NCI-H748 treated with DMSO at 0.1 percent for 48 hours (cell line): ENCODE data around the gene FBXO28.
"Not testable (repeated sequence)": the region's sequence is repeated elsewhere in the genome, so short reads cannot be mapped to it uniquely, and the experiment has no call there.

Experiments used
- DNase-seq: peaks from one replicate; lab custom pipeline; 2025; lab: John Stamatoyannopoulos, UW

The FBXO28 gene, protein sequence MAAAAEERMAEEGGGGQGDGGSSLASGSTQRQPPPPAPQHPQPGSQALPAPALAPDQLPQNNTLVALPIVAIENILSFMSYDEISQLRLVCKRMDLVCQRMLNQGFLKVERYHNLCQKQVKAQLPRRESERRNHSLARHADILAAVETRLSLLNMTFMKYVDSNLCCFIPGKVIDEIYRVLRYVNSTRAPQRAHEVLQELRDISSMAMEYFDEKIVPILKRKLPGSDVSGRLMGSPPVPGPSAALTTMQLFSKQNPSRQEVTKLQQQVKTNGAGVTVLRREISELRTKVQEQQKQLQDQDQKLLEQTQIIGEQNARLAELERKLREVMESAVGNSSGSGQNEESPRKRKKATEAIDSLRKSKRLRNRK

GRCh38 chr1:224113918-224114786 is at the start of gene FBXO28:
Gene FBXO28 (plus strand): TSS chr1:224114111. CDS start chr1:224114130, 19 bp downstream.
- peak; percentile 74 for DNase-seq

DNA sequence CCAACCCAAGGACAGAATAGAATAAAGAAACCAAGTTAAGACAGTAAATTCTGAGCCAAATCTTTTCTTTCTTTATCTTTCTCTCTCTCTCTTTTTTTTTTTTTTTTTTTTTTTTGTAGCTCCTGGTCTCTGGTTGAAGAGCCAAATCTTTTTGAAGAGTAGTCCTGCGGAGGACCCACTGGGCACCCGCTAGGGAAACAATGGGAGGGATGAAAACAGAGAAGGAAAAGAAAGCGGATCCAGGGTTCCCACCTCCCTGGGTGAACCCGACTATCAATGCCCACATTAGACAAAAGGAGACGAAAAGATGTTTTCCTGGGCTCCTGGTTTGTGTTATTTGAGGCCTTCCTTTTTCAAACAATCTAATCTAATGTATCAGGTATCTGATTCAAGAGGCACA is 49.8 kb upstream of the FBXO28 start:
- no peak for DNase-seq

DNA sequence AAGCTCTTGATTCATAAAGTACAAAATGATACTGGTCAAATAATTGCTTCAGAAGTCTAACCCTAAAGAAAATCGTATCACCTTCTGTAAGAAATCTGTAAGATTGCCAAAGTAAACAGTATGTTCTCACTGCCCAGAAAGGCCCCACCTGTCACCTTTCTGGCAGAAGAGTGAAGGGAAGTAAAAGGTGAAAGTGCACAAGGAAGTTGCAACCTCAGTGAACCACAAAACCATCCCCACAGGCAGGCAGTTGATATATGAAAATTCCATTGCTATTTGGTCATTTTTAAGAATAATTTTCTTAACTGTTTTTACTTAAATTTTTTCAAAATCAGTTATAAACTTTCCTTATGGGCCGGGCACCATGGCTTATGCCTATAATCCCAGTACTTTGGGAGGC is 48.5 kb upstream of the FBXO28 start:
- DNase-seq = no peak

DNA sequence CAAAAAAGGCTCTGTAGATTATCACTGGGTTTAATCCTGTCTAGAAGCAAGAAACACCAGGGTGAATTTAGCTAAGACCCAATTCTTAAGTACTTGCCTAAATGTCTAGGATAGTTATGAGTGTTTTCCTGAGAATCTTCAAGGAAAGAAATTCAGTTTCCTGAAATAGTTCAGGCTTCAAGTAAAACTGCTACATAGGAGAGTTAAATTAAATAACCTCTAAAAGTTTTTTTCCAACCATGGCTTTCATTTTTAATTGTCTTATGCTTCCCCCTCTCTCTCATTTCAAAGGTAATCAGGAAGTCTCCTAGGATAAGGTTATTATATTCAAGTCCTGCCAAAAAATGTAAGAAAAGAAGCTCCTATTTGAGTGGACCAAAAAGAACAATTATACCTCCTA is 46.7 kb upstream of the FBXO28 start:
- no peak for DNase-seq

DNA sequence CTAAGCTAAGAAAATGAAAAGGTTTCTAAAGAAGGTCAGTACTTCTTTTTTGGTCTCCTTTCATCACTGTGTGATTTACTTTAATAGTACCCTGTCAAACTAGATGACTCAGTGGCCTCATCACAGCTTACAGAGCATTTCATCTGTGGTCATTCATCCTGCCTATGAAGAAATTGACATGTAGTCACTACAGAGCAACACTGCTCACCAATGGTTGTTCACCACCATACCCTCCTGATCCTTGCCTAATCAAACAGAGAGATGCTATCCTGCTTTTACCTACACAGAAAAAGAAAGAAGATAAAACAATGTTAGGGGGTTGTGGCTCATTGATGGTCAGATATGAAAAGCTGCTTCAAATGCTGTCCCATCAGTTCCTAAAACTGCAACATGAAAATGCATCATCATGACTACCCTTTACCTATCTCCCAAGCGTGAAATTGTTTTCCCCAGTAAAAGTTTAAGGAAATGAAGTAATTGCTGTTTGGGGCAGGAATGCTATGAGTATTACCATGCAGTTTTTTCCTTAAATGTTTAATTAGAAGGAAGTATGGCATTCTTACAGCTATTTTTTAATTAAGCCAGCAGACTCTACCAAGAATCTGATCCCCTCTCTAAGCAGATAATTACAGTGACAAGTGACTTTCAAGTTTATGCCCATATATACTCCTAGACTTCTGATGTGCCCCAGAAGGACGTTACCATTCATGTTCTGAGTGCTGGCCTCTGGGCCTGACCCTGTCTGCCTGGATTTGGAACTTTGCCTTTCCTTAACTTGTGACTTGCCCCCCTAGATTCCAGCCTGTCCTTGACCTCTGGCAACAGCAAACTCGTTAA is 46.1 kb upstream of the FBXO28 start:
- DNase-seq = no peak

DNA sequence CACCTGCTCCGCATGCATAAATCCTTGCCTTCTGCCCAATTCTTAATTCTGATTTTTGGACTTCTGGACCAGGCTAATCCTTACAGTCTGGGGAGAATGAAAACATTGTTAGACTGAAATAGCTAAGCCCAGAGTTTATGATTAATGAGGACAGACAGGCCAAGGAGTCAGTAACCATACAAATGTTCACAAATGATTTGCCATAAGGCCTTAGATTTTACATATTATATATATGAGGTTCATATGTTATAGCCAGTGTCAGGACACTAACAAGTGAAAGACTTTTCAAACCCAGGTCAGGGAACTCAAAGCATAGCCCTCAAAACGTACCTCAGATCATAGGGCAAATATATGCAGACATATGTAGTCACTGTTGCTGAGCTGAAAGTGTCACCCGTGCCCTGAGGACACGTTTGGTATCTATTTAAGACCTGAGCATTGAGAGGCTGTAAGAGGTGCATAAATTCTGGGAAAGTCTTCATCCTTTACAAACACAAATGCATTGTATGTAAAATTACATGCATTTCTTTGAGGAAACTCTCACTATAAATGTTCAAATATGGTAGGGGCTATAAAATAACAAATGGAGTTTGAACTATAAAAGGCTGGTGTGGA is 45.3 kb upstream of the FBXO28 start:
- no peak for DNase-seq

DNA sequence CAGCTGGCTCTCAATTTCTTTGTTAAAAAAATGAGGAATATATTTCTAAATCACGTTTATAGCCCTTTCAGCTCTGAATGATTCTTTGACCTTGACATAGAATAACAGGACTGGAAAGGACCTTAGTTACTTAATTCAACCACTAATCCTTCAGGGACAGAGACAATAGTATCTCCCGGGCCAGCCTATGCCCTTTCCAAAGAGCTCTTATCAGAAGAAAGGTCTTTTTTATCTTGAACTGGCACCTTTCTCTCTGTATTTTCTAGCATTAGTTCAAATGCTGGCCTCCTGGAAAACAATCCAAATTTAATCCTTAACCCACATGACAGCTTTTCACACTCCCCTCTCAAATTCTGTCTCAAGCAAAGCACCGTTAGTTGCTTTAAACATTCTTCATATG is 44.8 kb upstream of the FBXO28 start:
- no peak for DNase-seq

DNA sequence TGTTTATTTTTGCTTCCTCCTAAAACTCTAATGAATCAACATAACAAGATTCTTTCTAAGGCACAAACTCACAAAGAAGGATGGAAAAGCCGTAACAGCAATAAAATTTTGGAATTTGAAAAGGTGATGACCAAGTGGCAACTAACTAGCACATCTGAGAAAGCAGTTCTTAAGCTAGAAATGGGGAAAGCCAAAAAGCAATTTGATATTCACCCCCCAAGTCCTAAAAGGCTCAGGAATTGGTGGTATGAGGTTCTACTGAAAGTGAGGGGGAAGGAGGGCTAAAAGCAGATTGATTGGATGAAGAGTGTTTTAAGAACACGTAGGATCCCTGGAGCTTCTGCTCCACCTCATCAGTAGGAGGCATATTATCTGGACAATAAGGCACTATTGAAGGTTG is 43.4 kb upstream of the FBXO28 start:
- no peak for DNase-seq

- no peak for DNase-seq
These were observed 37.5 kb upstream of the FBXO28 start for GRCh38 chr1:224076407-224076806.

GRCh38 chr1:224079644-224080043 is 34.3 kb upstream of the FBXO28 start:
- DNase-seq = not testable (repeated sequence)

- no peak for DNase-seq
These were observed 33.7 kb upstream of the FBXO28 start for GRCh38 chr1:224080115-224080774.

- DNase-seq = no peak
These were observed 32.3 kb upstream of the FBXO28 start for GRCh38 chr1:224081604-224082003.

GRCh38 chr1:224082146-224082545 is 31.8 kb upstream of the FBXO28 start:
- no peak for DNase-seq

- DNase-seq = no peak
These were observed 29.0 kb upstream of the FBXO28 start for GRCh38 chr1:224084867-224085266.

DNA sequence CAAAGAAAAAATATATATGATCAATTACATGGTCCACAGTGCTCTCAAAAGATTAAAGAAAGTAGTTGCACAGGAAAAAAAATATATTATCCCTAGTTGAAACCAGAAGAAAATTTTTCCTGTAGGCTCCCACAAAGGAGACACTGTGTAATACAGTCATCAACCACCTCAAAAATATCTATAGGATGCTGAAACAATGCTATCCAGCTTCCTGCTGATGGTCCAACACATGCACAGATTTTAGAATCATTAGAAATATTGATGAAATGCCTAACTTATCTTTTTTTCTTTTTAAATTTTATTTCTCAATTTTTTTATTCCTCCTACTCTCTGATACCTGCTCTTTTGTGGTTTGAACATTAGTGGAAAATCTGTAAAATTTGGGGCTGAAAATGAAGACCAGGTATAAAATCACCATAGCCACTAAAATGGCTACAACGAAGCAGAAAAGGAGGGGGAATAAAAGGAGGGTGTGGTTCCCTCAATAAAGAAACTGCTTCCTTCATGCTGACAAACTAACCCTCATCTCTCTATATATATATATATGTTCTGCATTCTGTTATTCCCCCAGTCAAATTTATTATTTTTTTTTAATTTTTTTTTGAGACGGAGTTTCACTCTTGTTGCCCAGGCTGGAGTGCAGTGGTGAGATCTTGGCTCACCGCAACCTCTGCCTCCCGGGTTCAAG is 28.3 kb upstream of the FBXO28 start:
- no peak for DNase-seq

GRCh38 chr1:224087286-224087794 is 26.6 kb upstream of the FBXO28 start:
- DNase-seq = no peak

DNA sequence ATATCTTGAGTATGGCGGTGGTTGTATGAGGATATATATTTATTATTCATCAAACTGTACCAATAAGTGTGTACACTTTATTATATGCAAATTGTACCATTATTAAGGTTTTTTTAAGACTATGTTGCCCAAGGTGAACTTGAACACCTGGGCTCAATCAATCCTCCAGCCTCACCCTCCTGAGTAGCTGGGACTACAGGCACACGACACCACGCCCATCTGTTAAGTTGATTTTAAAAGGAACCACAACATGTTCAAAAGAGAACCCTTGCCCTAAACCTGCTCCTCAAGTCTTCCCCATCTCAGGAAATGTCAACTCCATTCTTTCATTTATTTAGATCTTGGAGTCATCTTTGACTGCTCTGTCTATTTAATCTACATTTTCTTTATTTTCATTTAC is 24.3 kb upstream of the FBXO28 start:
- DNase-seq = no peak

GRCh38 chr1:224090116-224090515 is 23.8 kb upstream of the FBXO28 start:
- no peak for DNase-seq

DNA sequence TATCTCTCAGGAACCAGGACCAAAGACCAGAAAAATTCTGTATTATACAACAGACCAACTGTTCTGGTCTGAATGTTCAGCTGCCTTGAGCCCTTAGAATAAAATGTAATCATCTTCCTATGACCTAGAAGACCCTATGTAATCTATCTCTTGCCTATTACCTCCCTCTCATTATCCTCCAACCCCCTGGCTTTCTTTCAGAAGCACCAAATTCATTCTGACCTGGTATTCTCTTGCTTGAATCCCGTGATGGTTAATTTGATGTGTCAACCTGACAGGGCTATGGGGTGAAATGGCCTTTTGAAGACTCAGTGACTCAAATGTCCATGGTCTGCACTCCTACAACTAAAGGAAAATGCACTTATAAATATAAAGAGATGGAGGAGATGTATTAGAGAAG is 21.8 kb upstream of the FBXO28 start:
- no peak for DNase-seq

- no peak for DNase-seq
These were observed 21.3 kb upstream of the FBXO28 start for GRCh38 chr1:224092601-224093000.

GRCh38 chr1:224095339-224095738 is 18.6 kb upstream of the FBXO28 start:
- DNase-seq = no peak
